Caki2 (cell line): ENCODE measurements around the gene ADRA2A. TPM values are rescaled to one million over a fixed set of nuclear protein-coding genes. Genes with fewer than 3 reads are reported as not detected.

ENCODE experiments used
- DNase-seq: peaks from one replicate; pipeline ENCODE4 v3.0.0-alpha.2; 2015; ENCODE audit warnings: low read depth
- in situ Hi-C: cut with HindIII; loops from 2 replicates; pipeline ENCODE4 v1.10.0; 2016; ENCODE audit warnings: low sequenced_read_pairs, low pct_unique_long_range_greater_than_20kb, mixed read lengths
- total RNA-seq: library from RNA; depleted of rRNA; stranded (reverse); fragments of >200 nt; shearing (Covaris generic); gene quantifications from 2 replicates; pipeline ENCODE4 v1.2.3, GENCODE V29; 2014; ENCODE audit warnings: low replicate concordance

The ADRA2A gene
- total RNA-seq, 1 experiment from 2014 or later = not detected

GRCh38 chr10:111104811-111105210, 28.0 kb downstream of the ADRA2A start:
- in situ Hi-C loops = no loop called here
- no peak for DNase-seq

DNA sequence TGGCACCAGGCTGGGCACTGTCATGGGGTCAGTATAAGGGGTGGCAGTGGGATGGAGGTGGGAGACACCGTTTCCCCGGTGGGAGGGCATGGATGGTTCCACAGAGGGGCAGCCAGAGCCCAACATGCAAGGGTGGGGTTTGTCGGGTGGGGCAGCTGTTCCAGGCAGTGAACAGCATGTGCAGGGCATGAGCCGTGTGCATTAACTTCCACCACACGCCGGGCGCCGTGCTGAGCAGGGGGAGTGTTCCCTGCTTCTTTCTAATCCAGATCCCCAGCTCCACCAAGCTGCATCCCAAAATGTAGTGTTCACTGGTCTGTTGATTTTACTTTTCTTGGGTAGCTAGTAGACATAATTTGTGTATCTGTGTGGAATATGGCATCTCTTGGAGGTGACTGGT, 29.3 kb downstream of the ADRA2A start:
- in situ Hi-C loops = no loop called here
- no peak for DNase-seq

- in situ Hi-C loops = no loop called here
- no peak for DNase-seq
Observed at GRCh38 chr10:111107023-111107422, 30.2 kb downstream of the ADRA2A start.

- no peak for DNase-seq
- in situ Hi-C loops = no loop called here
Observed at GRCh38 chr10:111107846-111108245, 31.0 kb downstream of the ADRA2A start.

GRCh38 chr10:111108441-111108840, 31.6 kb downstream of the ADRA2A start:
- no peak for DNase-seq

DNA sequence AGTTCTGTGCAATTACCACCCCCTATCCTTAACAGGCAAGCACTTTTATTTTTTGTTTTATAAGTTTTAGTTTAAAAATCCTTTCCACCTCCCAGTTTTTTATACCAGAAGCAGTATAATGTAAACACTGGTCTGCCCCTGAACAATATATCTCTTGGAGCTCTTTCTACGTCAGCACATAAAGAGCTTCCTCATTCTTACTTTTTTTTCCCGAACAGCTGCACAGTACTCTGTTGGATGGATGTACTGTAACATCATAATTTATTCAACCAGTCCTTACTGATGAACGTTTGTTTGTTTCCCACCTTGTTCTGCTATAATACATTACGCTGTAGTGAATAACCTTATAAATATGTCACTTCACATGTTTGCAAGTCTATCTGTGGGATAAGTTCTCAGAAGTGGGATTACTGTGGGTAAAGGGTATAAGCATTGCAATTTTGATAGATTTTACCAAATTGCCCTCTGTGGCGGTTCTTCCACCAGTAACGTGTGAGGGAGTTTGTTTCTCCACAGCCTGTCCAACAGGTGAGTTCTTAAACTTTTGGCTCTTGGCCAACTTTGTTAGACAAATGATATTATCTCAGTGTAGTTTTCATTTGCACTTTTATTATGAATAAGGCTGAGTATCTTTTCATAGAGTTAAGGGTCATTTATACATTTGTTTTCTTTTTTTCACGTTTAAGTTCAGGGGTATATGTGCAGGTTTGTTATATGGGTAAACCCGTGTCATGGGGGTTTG, 32.8 kb downstream of the ADRA2A start:
- in situ Hi-C loops = no loop called here

More at GRCh38 chr10:111108441-111108840, 31.6 kb downstream of the ADRA2A start:
- in situ Hi-C loops = no loop called here

DNA sequence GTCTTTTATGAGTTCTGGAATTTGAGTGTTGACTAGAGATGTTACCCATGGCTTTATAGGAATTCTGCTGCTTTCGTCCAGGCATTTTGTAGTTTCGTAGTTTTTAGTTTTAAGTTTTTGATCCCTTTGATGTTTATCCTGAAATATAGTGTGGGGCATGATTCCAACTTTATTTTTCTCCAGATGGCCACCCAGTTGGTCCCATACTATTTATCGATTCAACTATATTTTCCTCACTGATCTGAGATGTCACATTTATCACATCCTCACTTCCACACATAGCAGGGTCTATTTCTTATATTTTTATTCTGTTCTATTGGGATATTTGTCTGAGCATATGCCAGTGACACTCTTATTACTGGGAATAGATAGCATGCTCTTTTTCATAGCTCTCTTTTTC, 33.9 kb downstream of the ADRA2A start:
- in situ Hi-C loops = no loop called here

More for the DNA sequence above, 32.8 kb downstream of the ADRA2A start:
- DNase-seq = no peak

DNA sequence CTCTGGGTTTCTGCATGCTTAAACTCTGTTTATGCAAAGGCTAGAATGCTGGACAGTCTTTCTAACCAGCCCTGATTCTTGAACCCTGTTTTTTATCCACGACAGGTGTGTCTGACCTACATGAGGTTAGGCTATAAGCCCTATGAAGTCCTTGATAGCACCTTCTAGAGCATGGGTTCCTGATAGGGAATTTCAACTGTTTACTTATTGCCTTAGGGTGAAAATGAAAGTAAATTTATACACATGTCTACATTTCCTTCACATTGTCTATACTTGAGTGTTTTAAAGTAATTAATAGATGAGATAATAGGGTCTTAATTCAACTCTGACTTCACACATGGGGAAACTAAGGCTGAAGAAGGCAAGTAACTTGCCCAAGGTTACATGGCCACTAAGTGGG, 35.5 kb downstream of the ADRA2A start:
- in situ Hi-C loops = no loop called here
- DNase-seq = no peak

More for the DNA sequence above, 33.9 kb downstream of the ADRA2A start:
- DNase-seq = no peak

- DNase-seq = no peak
Observed at GRCh38 chr10:111113238-111113960, 36.6 kb downstream of the ADRA2A start.

GRCh38 chr10:111113961-111114757, 37.3 kb downstream of the ADRA2A start:
- no peak for DNase-seq
- in situ Hi-C loops = no loop called here

More at GRCh38 chr10:111113238-111113960, 36.6 kb downstream of the ADRA2A start:
- in situ Hi-C loops = no loop called here

DNA sequence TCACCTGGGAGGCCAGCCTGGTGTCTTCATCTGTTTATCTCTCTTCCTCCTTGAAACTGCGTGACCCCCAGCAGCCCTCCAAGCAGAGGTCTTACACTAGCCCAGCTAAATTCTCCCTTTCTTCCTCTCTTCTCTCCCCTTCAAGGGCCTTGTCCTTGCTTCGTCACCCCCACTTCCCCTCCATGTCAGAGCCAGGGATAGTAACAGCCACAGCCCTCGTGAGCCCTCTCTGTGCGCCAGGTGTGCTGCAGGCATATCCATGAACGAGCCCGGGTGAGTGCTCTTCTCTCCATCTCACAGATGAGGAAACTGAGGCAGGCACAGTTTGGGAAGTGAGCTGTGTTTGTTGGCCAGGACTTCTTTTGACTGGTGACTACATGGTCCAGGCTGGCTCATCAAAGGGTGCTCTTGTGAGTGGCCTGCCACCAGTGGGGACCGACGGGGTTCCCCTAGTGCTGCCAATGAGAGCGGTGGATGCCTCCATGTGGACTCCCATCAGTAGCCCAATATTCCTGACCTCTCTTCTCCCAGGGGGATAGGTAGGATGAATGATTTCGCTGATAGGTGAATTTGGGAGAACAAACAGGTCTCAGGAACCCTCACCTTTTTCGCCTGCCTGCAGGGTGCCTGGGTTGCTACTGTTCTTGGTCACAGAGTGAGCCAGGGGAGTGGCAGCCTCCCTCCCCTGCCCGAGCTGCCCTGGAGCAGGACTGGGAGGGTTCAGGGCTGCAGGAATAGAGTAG, 38.1 kb downstream of the ADRA2A start:
- no peak for DNase-seq
- in situ Hi-C loops = no loop called here

DNA sequence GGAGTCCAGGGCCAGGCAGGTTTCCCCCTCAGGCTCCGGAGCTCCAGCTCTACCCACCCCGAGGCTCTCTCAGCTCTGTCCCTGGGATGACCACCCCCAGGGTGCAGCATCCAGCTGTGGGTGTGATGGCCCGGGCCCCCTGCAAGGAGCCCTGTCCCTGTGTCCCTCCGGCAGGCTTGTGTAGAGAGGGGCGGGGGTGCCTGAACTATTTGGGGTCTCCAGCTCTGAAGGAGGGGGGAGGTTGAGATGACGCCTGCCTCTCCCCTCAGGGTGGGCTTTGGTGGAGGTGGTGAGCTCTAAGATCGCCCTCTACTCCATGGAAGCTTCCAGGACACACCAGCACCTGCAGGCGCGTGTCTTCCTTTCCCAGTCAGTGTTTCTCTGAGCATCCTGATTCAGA, 39.4 kb downstream of the ADRA2A start:
- in situ Hi-C loops = no loop called here
- DNase-seq = no peak

GRCh38 chr10:111116762-111117445, 40.1 kb downstream of the ADRA2A start:
- in situ Hi-C loops = no loop called here
- no peak for DNase-seq

GRCh38 chr10:111117528-111118277, 40.9 kb downstream of the ADRA2A start:
- no peak for DNase-seq
- in situ Hi-C loops = no loop called here

DNA sequence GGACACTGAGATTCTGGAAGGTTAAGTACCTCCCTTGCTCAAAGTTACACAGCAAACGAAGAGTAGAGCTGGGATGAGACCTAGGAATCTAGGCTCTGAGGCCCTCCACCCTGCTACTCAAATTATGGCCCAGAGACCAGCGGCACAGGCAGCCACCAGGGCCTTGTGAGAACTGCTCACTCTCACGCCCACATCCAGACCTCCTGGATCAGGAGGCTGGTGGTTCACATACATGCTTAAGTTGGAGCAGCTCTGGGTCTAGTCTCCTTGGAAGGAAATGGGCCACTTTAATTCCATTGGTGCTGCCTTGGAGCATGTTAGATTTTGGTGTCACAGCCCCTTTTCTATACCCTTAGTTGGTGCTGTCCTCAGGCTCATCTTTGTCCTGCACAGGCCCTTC, 41.9 kb downstream of the ADRA2A start:
- in situ Hi-C loops = no loop called here
- no peak for DNase-seq

DNA sequence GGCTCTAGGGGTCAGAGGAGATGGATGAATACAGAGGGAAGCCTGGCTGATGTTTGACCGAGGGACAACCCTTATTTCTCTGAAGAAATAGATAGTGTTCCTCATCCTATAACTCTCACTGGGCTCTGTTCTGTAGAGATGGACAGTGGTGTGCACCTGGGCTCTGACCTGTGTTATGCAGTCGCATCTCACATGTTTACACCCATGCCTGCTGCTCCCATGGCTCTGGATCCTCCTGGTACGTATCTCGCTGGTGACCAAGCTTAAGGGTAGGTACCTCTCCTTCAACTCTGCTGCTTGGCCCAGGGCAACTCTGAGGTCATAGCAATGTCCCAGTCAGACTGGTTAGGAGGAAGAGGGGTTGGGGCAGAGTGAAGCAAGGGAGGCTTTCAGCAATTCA, 42.8 kb downstream of the ADRA2A start:
- no peak for DNase-seq
- in situ Hi-C loops = no loop called here

DNA sequence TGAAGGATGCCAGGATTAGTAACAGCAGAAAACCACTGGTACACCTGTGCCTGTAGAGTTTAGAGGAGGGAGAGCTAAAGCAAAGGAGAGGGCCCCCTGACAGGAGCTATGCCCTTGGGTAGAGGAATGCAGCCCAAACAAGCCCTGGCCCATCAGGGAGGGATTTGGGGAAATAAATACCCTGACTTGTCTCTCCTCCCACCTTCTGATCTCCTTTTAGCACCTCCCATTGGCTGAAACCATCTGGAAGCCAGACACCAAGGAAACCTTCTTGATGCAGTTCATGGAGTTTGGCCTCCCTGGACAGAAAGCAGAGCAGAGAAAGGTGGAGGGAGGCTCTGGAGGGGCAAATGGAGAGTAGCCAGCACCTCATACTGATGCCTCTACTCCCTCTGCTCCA, 45.3 kb downstream of the ADRA2A start:
- DNase-seq = no peak
- in situ Hi-C loops = no loop called here
